Body of pancreas (tissue), 4 donors: ENCODE measurements around the gene ANKRD24. TPM values are rescaled to one million over a fixed set of nuclear protein-coding genes. Genes with fewer than 3 reads are reported as not detected.

Experiments
- ATAC-seq: fragments of 150-250 bp; one replicate; pipeline ENCODE4 v1.9.1; 2016
- DNase-seq, 4 donors: peaks; one replicate each; pipeline ENCODE4 v3.0.0-alpha.2; 2019
- H3K27ac ChIP-seq, 4 donors: fragments of 200-600 bp; sonication (generic); 1 replicate in 3 of 4; 2 replicates in 1 of 4; pipeline versions ENCODE4 v1.5.1 to v1.6.1; 2016 to 2019; ENCODE audit warnings: mild to moderate bottlenecking in 1 of 4, mixed read lengths in 1 of 4, moderate library complexity in 1 of 4
- H3K27me3 ChIP-seq, 2 donors: fragments of 200-600 bp; sonication (generic); one replicate each; pipeline ENCODE4 v1.6.0; 2016; ENCODE audit warnings: mild to moderate bottlenecking in 1 of 2
- H3K36me3 ChIP-seq, 2 donors: fragments of 200-600 bp; sonication (generic); replicated peaks in 1 of 2; 2 replicates each; pipeline ENCODE4 v1.5.1; 2016; ENCODE audit warnings: low read depth in 2 of 2; ENCODE audit not compliant: insufficient read depth in 1 of 2
- H3K4me1 ChIP-seq: fragments of 200-600 bp; sonication (generic); one replicate; pipeline ENCODE4 v1.6.0; 2016
- H3K4me3 ChIP-seq, 2 donors: fragments of 200-600 bp; sonication (generic); 1 replicate in 1 of 2; 2 replicates in 1 of 2; pipeline ENCODE4 v1.5.1; 2016 to 2019
- H3K9me3 ChIP-seq, 3 donors: fragments of 200-600 bp; sonication (generic); 1 replicate in 2 of 3; 2 replicates in 1 of 3; pipeline ENCODE4 v1.5.1; 2016
- POLR2A ChIP-seq, 3 donors: fragments of 450-650 bp; IDR thresholded peaks; one replicate each; pipeline ENCODE4 v1.6.1; 2016; ENCODE audit warnings: antibody characterized with exemption in 3 of 3, mild to moderate bottlenecking in 2 of 3
- WGBS, 2 donors: methylation state at CpG; one replicate each; pipeline ENCODE4 v1.1.5; 2017; 5-methylcytosine and 5-hydroxymethylcytosine counted together
- intact Hi-C: fragments of 100-400 bp; cut with DNase I; formaldehyde crosslinking; loops from one replicate; pipeline ENCODE4 v1.15.1; 2023
- total RNA-seq, 2 donors: library from RNA; depleted of rRNA; stranded (reverse); fragments of >200 nt; gene quantifications; one replicate each; pipeline ENCODE4 v1.1.0, GENCODE V29; 2016
- TF ChIP-seq, protein P1 (sequence below), 7 experiments: fragments of 450-650 bp in 4 of 7; fragments of 200-600 bp in 3 of 7; sonication (generic) in 3 of 7; IDR thresholded peaks; one replicate each; pipeline ENCODE4 v1.5.1; 2016 to 2019; ENCODE audit warnings: antibody characterized with exemption in 7 of 7

Gene ANKRD24
- total RNA-seq, 2 donors from 2014 or later = 2.1 to 3.6 TPM

GRCh38 chr19:4200940-4201542, 18.6 kb downstream of the ANKRD24 start:
- no peak overlapping the region for H3K27ac ChIP-seq
- intact Hi-C loops = no loop called here
- TF ChIP-seq POLR2A (IDR thresholded peaks at IDR 0.05) = no peak
- TF ChIP-seq, protein P1, sequence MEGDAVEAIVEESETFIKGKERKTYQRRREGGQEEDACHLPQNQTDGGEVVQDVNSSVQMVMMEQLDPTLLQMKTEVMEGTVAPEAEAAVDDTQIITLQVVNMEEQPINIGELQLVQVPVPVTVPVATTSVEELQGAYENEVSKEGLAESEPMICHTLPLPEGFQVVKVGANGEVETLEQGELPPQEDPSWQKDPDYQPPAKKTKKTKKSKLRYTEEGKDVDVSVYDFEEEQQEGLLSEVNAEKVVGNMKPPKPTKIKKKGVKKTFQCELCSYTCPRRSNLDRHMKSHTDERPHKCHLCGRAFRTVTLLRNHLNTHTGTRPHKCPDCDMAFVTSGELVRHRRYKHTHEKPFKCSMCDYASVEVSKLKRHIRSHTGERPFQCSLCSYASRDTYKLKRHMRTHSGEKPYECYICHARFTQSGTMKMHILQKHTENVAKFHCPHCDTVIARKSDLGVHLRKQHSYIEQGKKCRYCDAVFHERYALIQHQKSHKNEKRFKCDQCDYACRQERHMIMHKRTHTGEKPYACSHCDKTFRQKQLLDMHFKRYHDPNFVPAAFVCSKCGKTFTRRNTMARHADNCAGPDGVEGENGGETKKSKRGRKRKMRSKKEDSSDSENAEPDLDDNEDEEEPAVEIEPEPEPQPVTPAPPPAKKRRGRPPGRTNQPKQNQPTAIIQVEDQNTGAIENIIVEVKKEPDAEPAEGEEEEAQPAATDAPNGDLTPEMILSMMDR (IDR thresholded peaks at IDR 0.05) = no peak
- WGBS, 2 donors = 56 to 61% methylated on average over 2 of the region's 2 CpGs
- ATAC-seq = no peak
- peaks cover 7% of the 10 kb centered on the region for H3K4me1 ChIP-seq
- peaks cover 0 to 17% of the 10 kb centered on the region in 2 donors for H3K27me3 ChIP-seq
- H3K36me3 ChIP-seq = no peaks in the 10 kb centered on the region
- no peak for DNase-seq
- no peak overlapping the region for H3K4me3 ChIP-seq
- H3K9me3 ChIP-seq = no peaks in the 10 kb centered on the region

- no peak for DNase-seq
These were observed 19.3 kb downstream of the ANKRD24 start for GRCh38 chr19:4201798-4202197.

GRCh38 chr19:4206818-4207484, 24.5 kb downstream of the ANKRD24 start:
- H3K4me3 ChIP-seq = no peak overlapping the region
- no peaks in the 10 kb centered on the region for H3K9me3 ChIP-seq
- no peak overlapping the region for H3K27ac ChIP-seq
- TF ChIP-seq, protein P1 (IDR thresholded peaks at IDR 0.05) = no peak
- H3K27me3 ChIP-seq = no peaks in the 10 kb centered on the region
- H3K4me1 ChIP-seq = peaks cover 7% of the 10 kb centered on the region
- intact Hi-C loops = no loop called here
- ATAC-seq (no peak), DNase-seq (no peak)
- no peaks in the 10 kb centered on the region for H3K36me3 ChIP-seq
- WGBS, 2 donors = 74 to 82% methylated on average over 10 of the region's 10 CpGs

More at GRCh38 chr19:4201798-4202197, 19.3 kb downstream of the ANKRD24 start:
- Histone ChIP-seq H3K27ac (no peak overlapping the region), H3K4me1 (peaks cover 7% of the 10 kb centered on the region), H3K27me3 (peaks cover 0 to 9% of the 10 kb centered on the region in 2 donors), H3K36me3 (no peaks in the 10 kb centered on the region), H3K4me3 (no peak overlapping the region), H3K9me3 (no peaks in the 10 kb centered on the region)
- WGBS, 2 donors = 56 to 58% methylated on average over 4 of the region's 4 CpGs
- intact Hi-C loops = no loop called here
- no peak for ATAC-seq
- TF ChIP-seq, protein P1 (IDR thresholded peaks at IDR 0.05) = no peak
- no peak for TF ChIP-seq POLR2A (IDR thresholded peaks at IDR 0.05)

GRCh38 chr19:4208385-4209094, 26.1 kb downstream of the ANKRD24 start:
- Histone ChIP-seq H3K27ac (no peak overlapping the region), H3K36me3 (no peaks in the 10 kb centered on the region), H3K4me3 (no peak overlapping the region), H3K27me3 (no peaks in the 10 kb centered on the region), H3K4me1 (peaks cover 7% of the 10 kb centered on the region), H3K9me3 (no peaks in the 10 kb centered on the region)
- TF ChIP-seq, protein P1 (IDR thresholded peaks at IDR 0.05) = no peak
- TF ChIP-seq POLR2A (IDR thresholded peaks at IDR 0.05) = no peak
- no peak for DNase-seq
- 72 to 85% methylated on average over 13 of the region's 13 CpGs for WGBS, 2 donors
- no peak for ATAC-seq
- intact Hi-C loops = no loop called here
